Measurements from ENCODE around the gene HHATL.

- TF ChIP-seq CTCF (conservative IDR thresholded peaks at IDR 0.05; ENCODE audit: low read length): no peak
- TF ChIP-seq EZH2phosphoT487 (IDR thresholded peaks at IDR 0.05; ENCODE audit: borderline replicate concordance, low read depth, low read length): no peak
Measured at GRCh38 chr3:42749025-42749752, 46.6 kb upstream of the HHATL start.
